Tibial artery (tissue), 4 donors: ENCODE data around the gene TULP3.

ENCODE experiments used
- DNase-seq, 2 donors: peaks; one replicate each; pipeline ENCODE4 v3.0.0-alpha.2; 2019
- H3K27ac ChIP-seq, 2 donors: fragments of 200-600 bp; sonication (generic) in 1 of 2; 1 replicate in 1 of 2; 2 replicates in 1 of 2; pipeline ENCODE4 v1.5.1; 2018 to 2019; ENCODE audit warnings: mild to moderate bottlenecking in 1 of 2
- H3K27me3 ChIP-seq, 2 donors: fragments of 200-600 bp; sonication (generic) in 1 of 2; one replicate each; pipeline versions ENCODE4 v1.5.1 to v1.6.0; 2016 to 2019
- H3K36me3 ChIP-seq, 3 donors: fragments of 200-600 bp; sonication (generic) in 2 of 3; one replicate each; pipeline ENCODE4 v1.5.1; 2016 to 2019; ENCODE audit warnings: mild to moderate bottlenecking in 2 of 3
- H3K4me1 ChIP-seq, 4 donors: fragments of 200-600 bp; sonication (generic) in 2 of 4; 1 replicate in 3 of 4; 2 replicates in 1 of 4; pipeline ENCODE4 v1.5.1; 2016 to 2019
- H3K4me3 ChIP-seq, 2 donors: fragments of 200-600 bp; sonication (generic) in 1 of 2; 1 replicate in 1 of 2; 2 replicates in 1 of 2; pipeline ENCODE4 v1.5.1; 2018 to 2019; ENCODE audit warnings: mild to moderate bottlenecking in 2 of 2
- H3K9me3 ChIP-seq, 3 donors: fragments of 200-600 bp; sonication (generic) in 1 of 3; one replicate each; pipeline ENCODE4 v1.5.1; 2016 to 2019
- CTCF ChIP-seq, 2 experiments: fragments of 200-600 bp in 1 of 2; fragments of 450-650 bp in 1 of 2; IDR thresholded peaks; one replicate each; pipeline ENCODE4 v1.5.1; 2017 to 2019; ENCODE audit warnings: antibody characterized with exemption in 2 of 2, mild to moderate bottlenecking in 1 of 2, moderate library complexity in 1 of 2
- intact Hi-C: fragments of 100-400 bp; cut with DNase I; formaldehyde crosslinking; loops from one replicate; pipeline ENCODE4 v1.15.0; 2023; ENCODE audit warnings: low total_unique reads

Gene TULP3

GRCh38 chr12:2922329-2922728 is 31.6 kb downstream of the TULP3 start:
- no peaks in the 10 kb centered on the region for H3K27me3 ChIP-seq
- intact Hi-C loops, result no loop called here
- no peak overlapping the region for H3K4me3 ChIP-seq
- DNase-seq, result no peak
- TF ChIP-seq CTCF (IDR thresholded peaks at IDR 0.05), result no peak
- peaks cover 47 to 71% (median 67%) of the 10 kb centered on the region in 3 donors for H3K36me3 ChIP-seq
- no peaks in the 10 kb centered on the region for H3K9me3 ChIP-seq
- H3K4me1 ChIP-seq, result no peaks in the 10 kb centered on the region
- H3K27ac ChIP-seq, result no peak overlapping the region

DNA sequence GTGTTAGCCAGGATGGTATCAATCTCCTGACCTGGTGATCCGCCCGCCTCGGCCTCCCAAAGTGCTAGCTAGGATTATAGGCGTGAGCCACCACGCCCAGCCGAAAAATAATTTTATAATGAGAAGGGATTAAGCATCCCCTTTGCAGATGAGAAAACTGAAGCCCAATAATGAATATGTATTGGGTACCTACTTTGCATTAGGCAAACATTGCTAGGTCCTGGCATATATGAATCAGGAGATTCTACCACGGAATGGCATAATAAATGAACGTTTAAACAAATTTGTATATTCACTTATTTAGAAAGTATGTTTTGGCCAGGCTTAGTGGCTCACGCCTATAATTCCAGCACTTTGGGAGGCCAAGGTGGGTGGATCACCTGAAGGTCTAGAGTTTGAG is 32.4 kb downstream of the TULP3 start:
- Histone ChIP-seq H3K27me3 (no peaks in the 10 kb centered on the region), H3K4me3 (no peak overlapping the region), H3K36me3 (peaks cover 47 to 73% (median 65%) of the 10 kb centered on the region in 3 donors), H3K27ac (no peak overlapping the region), H3K4me1 (no peaks in the 10 kb centered on the region), H3K9me3 (no peaks in the 10 kb centered on the region)
- intact Hi-C loops, result no loop called here
- TF ChIP-seq CTCF (IDR thresholded peaks at IDR 0.05), result no peak
- peak in 1 of 2 donors; percentile 33 for DNase-seq

DNA sequence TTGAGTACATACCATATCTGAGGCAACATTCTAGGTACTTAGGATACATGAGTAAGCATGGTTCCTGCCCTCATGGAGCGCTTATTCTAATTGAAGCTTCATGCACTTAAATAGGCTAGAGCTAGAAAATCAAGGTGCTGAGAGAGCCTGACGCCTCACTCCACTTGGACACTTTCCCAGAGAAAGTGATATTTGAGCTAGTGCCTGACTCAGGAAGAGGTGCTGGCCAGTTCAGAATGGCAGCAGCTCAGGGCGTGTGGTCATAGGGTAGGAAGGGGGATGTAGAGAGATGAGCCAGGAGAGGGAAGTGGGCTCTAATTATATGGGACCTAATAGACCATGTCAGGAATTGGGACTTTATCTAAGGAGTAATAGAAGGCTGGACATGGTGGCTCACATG is 33.3 kb downstream of the TULP3 start:
- intact Hi-C loops, result no loop called here
- H3K36me3 ChIP-seq, result peaks cover 47 to 82% (median 66%) of the 10 kb centered on the region in 3 donors

DNA sequence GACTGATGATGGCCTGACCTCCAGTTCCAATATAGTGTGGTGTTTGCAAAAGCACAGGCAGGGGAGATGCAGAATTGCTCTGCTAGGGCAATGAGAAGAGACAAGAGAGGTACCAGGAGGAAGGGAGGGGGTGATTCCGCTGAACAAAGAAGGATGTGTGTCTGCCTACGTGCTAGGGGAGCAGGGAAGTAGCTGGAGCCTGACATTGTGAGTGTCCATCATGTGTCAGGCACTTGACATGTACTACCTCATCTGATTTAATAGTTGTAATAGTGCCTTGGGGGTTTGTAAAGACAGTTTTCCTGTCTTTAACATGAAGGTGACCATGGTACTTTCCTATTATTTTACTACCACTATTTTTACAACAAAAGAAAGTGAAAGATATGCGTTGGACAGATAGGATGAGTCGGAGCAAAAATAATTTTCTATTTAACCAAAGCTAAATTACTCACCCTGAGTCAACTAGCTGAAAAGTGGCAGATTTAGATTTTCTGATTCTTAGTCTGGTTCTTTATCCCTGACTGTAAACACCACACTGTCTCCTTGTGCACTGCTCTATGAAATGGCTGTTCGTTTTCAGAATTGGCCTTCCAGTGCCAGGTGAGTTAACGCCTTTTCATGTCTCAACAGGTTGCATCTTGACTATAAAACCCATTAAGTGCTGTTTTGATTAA is 34.8 kb downstream of the TULP3 start:
- no peak overlapping the region for H3K4me3 ChIP-seq
- H3K27ac ChIP-seq, result no peak overlapping the region
- H3K27me3 ChIP-seq, result no peaks in the 10 kb centered on the region
- DNase-seq, result peak in 1 of 2 donors; percentile 2
- intact Hi-C loops, result no loop called here
- no peak for TF ChIP-seq CTCF (IDR thresholded peaks at IDR 0.05)
- H3K4me1 ChIP-seq, result no peaks in the 10 kb centered on the region
- H3K36me3 ChIP-seq, result peaks cover 48 to 91% (median 79%) of the 10 kb centered on the region in 3 donors
- H3K9me3 ChIP-seq, result no peaks in the 10 kb centered on the region

More for the DNA sequence above, 33.3 kb downstream of the TULP3 start:
- Histone ChIP-seq H3K27me3 (no peaks in the 10 kb centered on the region), H3K9me3 (no peaks in the 10 kb centered on the region), H3K4me1 (no peaks in the 10 kb centered on the region), H3K4me3 (no peak overlapping the region), H3K27ac (no peak overlapping the region)
- no peak for TF ChIP-seq CTCF (IDR thresholded peaks at IDR 0.05)
- DNase-seq, result peak in 1 of 2 donors; percentile 12

- no peaks in the 10 kb centered on the region for H3K9me3 ChIP-seq
- peak in 1 of 2 donors; percentile 21 for DNase-seq
- peaks cover 35 to 93% (median 76%) of the 10 kb centered on the region in 3 donors for H3K36me3 ChIP-seq
- no peaks in the 10 kb centered on the region for H3K27me3 ChIP-seq
- H3K4me3 ChIP-seq, result no peak overlapping the region
- intact Hi-C loops, result loop anchor here (10.0 kb wide), 1 partner anchor 46 kb away; no protein-coding TSS in a partner anchor
- H3K27ac ChIP-seq, result no peak overlapping the region
- no peaks in the 10 kb centered on the region for H3K4me1 ChIP-seq
- TF ChIP-seq CTCF (IDR thresholded peaks at IDR 0.05), result no peak
Measured at GRCh38 chr12:2930865-2931264, 40.2 kb downstream of the TULP3 start.
